Gastrocnemius medialis (tissue), 4 donors: ENCODE data around the gene ZNF688.
"Not testable (repeated sequence)": the region's sequence is repeated elsewhere in the genome, so short reads cannot be mapped to it uniquely, and the experiment has no call there.

Experiments
- POLR2A ChIP-seq, 2 donors: fragments of 450-650 bp; IDR thresholded peaks; one replicate each; pipeline ENCODE4 v1.6.1; 2017; ENCODE audit warnings: antibody characterized with exemption in 2 of 2, mild to moderate bottlenecking in 2 of 2, moderate library complexity in 2 of 2
- TF ChIP-seq, protein P1 (sequence below), 5 experiments: fragments of 450-650 bp in 3 of 5; fragments of 200-600 bp in 2 of 5; sonication (generic) in 2 of 5; IDR thresholded peaks in 4 of 5; conservative IDR thresholded peaks in 1 of 5; 1 replicate in 4 of 5; 2 replicates in 1 of 5; pipeline ENCODE4 v1.5.1; 2016 to 2019; ENCODE audit warnings: antibody characterized with exemption in 5 of 5, mild to moderate bottlenecking in 3 of 5, moderate library complexity in 3 of 5

DNA sequence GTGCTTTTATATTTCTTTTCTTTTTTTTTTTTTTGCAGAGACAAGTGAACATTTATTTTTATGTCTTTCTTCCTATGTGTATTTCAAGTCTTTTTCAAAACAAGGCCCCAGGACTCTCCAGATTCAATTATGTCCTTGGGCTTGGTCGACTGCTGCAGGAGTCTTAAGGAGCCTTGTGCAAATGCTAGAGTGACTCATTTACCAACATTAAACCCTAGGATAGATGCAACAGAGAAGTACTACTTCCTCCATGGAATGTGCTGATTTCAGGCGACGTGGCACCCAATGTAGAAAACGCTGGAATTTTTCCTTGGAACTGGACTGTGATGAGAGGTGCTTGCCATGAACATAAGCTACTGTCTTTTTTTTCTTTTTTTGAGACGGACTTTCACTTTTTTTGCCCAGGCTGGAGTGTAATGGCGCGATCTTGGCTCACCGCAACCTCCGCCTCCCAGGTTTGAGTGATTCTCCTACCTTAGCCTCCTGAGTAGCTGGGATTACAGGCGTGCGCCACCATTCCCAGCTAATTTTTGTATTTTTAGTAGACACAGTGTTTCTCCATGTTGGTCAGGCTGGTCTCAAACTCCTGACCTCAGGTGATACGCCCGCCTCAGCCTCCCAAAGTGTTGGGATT, 35.0 kb downstream of the ZNF688 start:
- TF ChIP-seq, protein P1, sequence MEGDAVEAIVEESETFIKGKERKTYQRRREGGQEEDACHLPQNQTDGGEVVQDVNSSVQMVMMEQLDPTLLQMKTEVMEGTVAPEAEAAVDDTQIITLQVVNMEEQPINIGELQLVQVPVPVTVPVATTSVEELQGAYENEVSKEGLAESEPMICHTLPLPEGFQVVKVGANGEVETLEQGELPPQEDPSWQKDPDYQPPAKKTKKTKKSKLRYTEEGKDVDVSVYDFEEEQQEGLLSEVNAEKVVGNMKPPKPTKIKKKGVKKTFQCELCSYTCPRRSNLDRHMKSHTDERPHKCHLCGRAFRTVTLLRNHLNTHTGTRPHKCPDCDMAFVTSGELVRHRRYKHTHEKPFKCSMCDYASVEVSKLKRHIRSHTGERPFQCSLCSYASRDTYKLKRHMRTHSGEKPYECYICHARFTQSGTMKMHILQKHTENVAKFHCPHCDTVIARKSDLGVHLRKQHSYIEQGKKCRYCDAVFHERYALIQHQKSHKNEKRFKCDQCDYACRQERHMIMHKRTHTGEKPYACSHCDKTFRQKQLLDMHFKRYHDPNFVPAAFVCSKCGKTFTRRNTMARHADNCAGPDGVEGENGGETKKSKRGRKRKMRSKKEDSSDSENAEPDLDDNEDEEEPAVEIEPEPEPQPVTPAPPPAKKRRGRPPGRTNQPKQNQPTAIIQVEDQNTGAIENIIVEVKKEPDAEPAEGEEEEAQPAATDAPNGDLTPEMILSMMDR (IDR thresholded peaks at IDR 0.05 in 4 of 5, conservative IDR thresholded peaks at IDR 0.05 in 1 of 5), result not testable (repeated sequence)
- TF ChIP-seq POLR2A (IDR thresholded peaks at IDR 0.05), result not testable (repeated sequence)
